Globus pallidus (tissue), 1 donor: Measurements from ENCODE around the gene PCDHA2.
"Not testable (repeated sequence)": the region's sequence is repeated elsewhere in the genome, so short reads cannot be mapped to it uniquely, and the experiment has no call there.

Experiments used
- DNase-seq: peaks from one replicate; pipeline ENCODE4 v3.0.0-alpha.2; 2015; ENCODE audit warnings: low spot score

Gene PCDHA2

GRCh38 chr5:140821375-140822280, 27.0 kb downstream of the PCDHA2 start, which contains the start of gene PCDHA5:
TSS of gene PCDHA5 (plus strand) at chr5:140821613.
- peak; percentile 33 for DNase-seq

- DNase-seq: no peak
Observed at GRCh38 chr5:140822281-140822629, 27.6 kb downstream of the PCDHA2 start.

DNA sequence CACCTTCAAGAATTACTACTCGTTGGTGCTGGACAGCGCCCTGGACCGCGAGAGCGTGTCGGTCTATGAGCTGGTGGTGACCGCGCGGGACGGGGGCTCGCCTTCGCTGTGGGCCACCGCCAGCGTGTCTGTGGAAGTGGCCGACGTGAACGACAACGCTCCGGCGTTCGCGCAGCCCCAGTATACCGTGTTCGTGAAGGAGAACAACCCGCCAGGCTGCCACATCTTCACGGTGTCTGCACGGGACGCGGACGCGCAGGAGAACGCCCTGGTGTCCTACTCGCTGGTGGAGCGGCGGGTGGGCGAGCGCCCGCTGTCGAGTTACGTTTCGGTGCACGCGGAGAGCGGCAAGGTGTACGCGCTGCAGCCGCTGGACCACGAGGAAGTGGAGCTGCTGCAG, 28.3 kb downstream of the PCDHA2 start:
- DNase-seq: not testable (repeated sequence)

GRCh38 chr5:140823475-140823874, 28.8 kb downstream of the PCDHA2 start:
- DNase-seq: no peak

DNA sequence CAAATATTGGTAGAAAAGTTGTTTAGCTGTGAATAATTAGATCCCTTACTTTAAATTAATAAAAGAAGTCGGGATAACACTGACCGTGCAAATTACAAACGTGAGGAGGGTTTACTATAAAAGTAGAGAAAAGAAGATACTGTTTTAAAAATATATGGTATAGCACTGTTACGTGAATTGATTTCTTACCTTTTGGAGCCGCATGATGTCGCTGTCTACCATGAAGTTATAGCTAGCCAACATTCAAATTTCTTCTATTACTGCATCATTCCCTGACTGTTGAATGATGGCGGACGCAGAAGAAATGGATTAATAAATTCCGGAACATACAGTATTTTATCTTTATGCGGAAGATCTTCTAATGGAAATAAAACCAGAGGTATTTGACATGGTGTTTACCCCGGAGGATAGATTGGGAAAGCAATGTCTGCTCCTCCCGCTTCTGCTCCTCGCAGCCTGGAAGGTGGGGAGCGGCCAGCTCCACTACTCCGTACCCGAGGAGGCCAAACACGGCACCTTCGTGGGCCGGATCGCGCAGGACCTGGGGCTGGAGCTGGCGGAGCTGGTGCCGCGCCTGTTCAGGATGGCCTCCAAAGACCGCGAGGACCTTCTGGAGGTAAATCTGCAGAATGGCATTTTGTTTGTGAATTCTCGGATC, 33.2 kb downstream of the PCDHA2 start, which contains the start of gene PCDHA6:
PCDHA6 (plus strand) TSS at position 257 of the 658 bp plus-strand sequence; CDS start at position 389, 132 bp downstream.
- DNase-seq: peak; percentile 39

- no peak for DNase-seq
Observed at GRCh38 chr5:140828362-140828737, 33.7 kb downstream of the PCDHA2 start.

DNA sequence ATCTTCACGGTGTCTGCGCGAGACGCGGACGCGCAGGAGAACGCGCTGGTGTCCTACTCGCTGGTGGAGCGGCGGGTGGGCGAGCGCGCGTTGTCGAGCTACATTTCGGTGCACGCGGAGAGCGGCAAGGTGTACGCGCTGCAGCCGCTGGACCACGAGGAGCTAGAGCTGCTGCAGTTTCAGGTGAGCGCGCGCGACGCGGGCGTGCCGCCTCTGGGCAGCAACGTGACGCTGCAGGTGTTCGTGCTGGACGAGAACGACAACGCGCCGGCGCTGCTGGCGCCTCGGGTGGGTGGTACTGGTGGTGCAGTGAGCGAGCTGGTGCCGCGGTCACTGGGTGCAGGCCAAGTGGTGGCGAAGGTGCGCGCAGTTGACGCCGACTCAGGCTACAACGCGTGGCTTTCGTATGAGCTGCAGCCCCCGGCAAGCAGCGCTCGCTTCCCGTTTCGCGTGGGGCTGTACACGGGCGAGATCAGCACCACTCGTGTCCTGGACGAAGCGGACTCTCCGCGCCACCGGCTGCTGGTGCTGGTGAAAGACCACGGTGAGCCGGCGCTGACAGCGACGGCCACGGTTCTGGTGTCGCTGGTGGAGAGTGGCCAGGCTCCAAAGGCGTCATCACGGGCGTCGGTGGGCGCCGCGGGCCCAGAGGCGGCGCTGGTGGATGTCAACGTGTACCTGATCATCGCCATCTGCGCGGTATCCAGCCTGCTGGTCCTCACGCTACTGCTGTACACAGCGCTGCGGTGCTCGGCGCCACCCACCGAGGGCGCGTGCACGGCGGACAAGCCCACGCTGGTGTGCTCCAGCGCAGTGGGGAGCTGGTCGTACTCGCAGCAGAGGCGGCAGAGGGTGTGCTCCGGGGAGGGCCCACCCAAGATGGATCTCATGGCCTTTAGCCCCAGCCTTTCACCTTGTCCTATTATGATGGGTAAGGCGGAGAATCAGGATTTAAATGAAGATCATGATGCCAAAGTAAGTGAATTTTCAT, 35.2 kb downstream of the PCDHA2 start:
- not testable (repeated sequence) for DNase-seq

DNA sequence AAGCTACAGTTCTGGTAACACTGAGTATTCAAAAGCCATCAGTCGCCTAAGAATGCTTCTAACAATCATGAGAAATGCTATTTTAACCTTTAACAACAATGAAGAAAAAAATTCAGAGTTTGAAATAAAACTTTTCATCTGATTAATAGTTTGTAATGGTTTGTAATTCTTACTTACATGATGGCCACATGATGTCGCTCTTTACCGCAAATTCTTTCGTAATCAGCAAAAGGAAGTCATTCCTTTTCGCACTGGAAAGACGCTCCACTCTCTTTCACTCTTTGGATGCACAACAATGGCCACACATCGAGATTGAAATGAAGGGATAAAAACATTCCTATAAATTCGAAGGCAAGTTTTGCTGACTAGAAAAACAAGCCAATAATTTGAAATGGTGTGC, 39.3 kb downstream of the PCDHA2 start, which contains the start of gene PCDHA7:
PCDHA7 (plus strand) TSS at position 277 of the 400 bp plus-strand sequence; CDS start at position 392, 115 bp downstream.
- peak; percentile 58 for DNase-seq

DNA sequence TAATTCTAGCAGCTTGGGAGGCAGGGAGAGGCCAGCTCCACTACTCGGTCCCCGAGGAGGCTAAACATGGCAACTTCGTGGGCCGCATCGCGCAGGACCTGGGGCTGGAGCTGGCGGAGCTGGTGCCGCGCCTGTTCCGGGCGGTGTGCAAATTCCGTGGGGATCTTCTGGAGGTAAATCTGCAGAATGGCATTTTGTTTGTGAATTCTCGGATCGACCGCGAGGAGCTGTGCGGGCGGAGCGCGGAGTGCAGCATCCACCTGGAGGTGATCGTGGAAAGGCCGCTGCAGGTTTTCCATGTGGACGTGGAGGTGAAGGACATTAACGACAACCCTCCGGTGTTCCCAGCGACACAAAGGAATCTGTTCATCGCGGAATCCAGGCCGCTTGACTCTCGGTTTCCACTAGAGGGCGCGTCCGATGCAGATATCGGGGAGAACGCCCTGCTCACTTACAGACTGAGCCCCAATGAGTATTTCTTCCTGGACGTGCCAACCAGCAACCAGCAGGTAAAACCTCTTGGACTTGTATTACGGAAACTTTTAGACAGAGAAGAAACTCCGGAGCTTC, 39.9 kb downstream of the PCDHA2 start:
- DNase-seq: not testable (repeated sequence)

DNA sequence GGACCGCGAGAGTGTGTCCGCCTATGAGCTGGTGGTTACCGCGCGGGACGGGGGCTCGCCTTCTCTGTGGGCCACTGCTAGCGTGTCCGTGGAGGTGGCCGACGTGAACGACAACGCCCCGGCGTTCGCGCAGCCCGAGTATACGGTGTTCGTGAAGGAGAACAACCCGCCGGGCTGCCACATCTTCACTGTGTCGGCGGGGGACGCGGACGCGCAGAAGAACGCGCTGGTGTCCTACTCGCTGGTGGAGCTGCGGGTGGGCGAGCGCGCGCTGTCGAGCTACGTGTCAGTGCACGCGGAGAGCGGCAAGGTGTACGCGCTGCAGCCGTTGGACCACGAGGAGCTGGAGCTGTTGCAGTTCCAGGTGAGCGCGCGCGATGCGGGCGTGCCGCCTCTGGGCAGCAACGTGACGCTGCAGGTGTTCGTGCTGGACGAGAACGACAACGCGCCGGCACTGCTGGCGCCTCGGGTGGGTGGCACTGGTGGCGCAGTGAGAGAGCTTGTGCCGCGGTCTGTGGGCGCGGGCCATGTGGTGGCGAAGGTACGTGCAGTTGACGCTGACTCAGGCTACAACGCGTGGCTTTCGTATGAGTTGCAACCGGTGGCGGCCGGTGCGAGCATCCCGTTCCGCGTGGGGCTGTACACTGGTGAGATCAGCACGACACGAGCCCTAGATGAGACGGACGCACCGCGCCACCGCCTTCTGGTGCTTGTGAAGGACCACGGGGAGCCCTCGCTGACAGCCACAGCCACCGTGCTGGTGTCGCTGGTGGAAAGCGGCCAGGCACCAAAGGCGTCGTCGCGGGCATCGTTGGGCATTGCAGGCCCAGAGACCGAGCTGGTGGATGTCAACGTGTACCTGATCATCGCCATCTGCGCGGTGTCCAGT, 41.2 kb downstream of the PCDHA2 start:
- no peak for DNase-seq

DNA sequence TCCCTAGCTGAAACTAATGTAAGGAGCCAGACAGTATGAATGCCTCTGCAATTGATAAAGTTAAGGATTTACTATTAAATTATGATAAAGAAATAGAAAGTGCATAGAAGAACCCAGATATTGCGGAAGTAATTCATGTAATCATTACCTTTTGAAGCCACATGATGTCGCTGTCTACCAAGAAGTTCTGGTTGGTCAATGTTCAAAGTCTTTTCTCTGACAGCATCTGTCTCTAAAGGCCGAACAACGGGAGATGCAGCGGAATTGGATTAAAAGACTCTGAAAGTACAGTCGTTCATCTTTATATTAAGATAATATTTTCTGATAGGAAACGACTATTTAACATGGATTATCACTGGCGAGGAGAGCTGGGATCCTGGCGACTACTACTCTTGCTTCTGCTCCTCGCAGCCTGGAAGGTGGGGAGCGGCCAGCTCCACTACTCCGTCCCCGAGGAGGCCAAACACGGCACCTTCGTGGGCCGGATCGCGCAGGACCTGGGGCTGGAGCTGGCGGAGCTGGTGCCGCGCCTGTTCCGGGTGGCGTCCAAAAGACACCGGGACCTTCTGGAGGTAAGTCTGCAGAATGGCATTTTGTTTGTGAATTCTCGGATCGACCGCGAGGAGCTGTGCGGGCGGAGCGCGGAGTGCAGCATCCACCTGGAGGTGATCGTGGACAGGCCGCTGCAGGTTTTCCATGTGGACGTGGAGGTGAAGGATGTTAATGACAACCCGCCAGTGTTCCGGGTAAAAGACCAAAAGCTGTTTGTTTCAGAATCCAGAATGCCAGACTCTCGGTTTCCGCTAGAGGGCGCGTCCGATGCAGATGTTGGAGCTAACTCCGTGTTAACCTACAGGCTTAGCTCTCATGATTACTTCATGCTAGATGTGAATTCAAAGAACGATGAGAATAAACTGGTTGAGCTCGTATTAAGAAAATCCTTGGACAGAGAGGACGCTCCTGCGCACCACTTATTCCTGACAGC, 46.6 kb downstream of the PCDHA2 start, which contains the start of gene PCDHA8:
PCDHA8 (plus strand) TSS at position 210 of the 985 bp plus-strand sequence; CDS start at position 345, 135 bp downstream.
- DNase-seq: peak; percentile 51

- no peak for DNase-seq
Observed at GRCh38 chr5:140842798-140843733, 48.4 kb downstream of the PCDHA2 start.
